HFF-Myc (cell line): ENCODE data around the gene LYSMD2.

Experiments used
- DNase-seq: peaks from one replicate; pipeline ENCODE4 v3.0.0-alpha.2; 2011; ENCODE audit warnings: low read depth; ENCODE audit errors: extremely low read depth
- H3K4me3 ChIP-seq: replicated peaks from 2 replicates; pipeline ENCODE4 v1.5.1; 2011; ENCODE audit warnings: low read depth, mild to moderate bottlenecking, control low read depth, low read length
- TF ChIP-seq, protein P1 (sequence below): IDR thresholded peaks from 2 replicates; pipeline ENCODE4 v1.5.1; 2012; ENCODE audit warnings: mild to moderate bottlenecking, low read depth, low read length, control low read depth; ENCODE audit errors: missing control alignments

LYSMD2 gene

GRCh38 chr15:51720201-51720995 lies 17.1 kb downstream of the LYSMD2 start:
- DNase-seq: no peak
- H3K4me3 ChIP-seq: no peak overlapping the region
- TF ChIP-seq, protein P1, sequence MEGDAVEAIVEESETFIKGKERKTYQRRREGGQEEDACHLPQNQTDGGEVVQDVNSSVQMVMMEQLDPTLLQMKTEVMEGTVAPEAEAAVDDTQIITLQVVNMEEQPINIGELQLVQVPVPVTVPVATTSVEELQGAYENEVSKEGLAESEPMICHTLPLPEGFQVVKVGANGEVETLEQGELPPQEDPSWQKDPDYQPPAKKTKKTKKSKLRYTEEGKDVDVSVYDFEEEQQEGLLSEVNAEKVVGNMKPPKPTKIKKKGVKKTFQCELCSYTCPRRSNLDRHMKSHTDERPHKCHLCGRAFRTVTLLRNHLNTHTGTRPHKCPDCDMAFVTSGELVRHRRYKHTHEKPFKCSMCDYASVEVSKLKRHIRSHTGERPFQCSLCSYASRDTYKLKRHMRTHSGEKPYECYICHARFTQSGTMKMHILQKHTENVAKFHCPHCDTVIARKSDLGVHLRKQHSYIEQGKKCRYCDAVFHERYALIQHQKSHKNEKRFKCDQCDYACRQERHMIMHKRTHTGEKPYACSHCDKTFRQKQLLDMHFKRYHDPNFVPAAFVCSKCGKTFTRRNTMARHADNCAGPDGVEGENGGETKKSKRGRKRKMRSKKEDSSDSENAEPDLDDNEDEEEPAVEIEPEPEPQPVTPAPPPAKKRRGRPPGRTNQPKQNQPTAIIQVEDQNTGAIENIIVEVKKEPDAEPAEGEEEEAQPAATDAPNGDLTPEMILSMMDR: no peak

GRCh38 chr15:51718746-51719145 lies 18.7 kb downstream of the LYSMD2 start:
- TF ChIP-seq, protein P1: no peak
- no peak overlapping the region for H3K4me3 ChIP-seq
- DNase-seq: no peak

DNA sequence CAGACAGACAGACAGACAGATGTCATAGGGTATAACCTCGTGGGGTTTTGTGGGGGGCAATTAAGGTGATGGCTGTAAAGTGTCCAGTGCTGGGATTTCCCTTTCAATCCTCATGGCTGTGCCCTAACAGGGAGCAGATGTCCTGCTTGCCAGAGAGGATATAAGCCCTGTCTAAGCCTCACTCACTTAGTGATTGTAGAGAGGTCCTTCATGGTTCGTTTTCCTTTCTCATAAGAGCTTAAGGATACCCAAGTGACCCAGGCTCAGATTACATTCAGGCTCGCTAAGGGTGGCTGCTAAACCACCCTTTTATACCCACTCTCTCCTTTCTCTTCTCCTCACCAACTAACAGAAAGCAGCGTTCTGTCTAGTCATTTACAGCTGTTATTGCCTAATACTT lies 19.2 kb downstream of the LYSMD2 start:
- DNase-seq: no peak
- TF ChIP-seq, protein P1: no peak
- H3K4me3 ChIP-seq: no peak overlapping the region

DNA sequence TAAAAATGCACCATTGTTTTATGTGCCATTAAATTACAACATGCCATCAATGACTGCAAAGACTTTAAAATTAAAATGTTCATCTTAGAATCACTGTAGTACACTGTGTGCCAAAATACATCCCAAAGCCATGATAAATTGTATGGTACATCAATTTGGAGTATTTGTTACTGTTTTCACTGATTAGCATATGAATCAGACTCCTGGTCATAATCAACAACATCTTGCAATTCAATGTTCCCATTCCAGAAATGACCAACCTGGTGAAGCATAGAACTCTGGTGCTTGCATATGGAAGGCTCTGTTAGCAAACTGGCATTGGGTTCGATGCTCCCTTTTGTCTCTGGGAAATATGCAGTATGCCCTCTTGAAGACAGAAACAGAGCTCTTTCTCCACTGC lies 22.5 kb downstream of the LYSMD2 start:
- no peak for DNase-seq
- H3K4me3 ChIP-seq: no peak overlapping the region
- TF ChIP-seq, protein P1: no peak

- no peak overlapping the region for H3K4me3 ChIP-seq
- TF ChIP-seq, protein P1: no peak
- DNase-seq: no peak
These were observed 23.3 kb downstream of the LYSMD2 start for GRCh38 chr15:51714162-51714561.

DNA sequence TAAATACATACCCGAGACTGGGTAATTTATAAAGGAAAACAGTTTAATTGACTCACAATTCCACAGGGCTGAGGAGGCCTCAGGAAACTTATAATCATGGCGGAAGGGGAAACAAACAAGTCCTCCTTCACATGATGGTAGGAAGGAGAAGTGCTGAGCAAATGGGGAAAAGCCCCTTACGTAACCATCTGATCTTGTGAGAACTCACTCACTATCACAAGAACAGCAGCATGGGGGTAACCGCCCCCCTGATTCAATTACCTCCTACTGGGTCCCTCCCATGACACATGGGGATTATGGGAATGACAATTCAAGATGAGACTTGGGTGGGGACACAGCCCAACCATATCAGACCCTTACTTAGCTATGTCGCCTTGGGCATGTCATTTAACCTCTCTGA lies 28.4 kb downstream of the LYSMD2 start:
- TF ChIP-seq, protein P1: no peak
- DNase-seq: no peak
- H3K4me3 ChIP-seq: no peak overlapping the region

DNA sequence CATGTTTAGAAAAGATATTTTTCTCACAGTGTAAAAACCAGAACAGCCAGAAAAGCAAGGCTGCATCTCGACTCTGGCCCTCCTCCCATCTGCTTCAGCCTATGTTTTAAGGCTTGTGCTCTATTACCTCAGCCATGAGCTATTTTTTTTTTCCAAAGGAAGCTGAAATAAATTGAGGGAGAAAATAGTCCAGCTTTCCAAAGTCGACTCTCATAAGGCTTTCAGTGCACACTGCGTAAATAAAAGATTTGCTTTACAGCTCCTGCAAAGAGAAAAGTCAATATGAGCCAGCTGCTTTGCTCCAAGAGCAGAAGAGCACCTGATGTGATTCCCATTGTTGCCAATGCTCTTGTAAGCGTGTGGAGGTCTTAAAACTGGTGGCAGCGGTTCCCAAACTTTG lies 29.4 kb downstream of the LYSMD2 start:
- no peak overlapping the region for H3K4me3 ChIP-seq
- no peak for DNase-seq

More for the DNA sequence above, 29.4 kb downstream of the LYSMD2 start:
- TF ChIP-seq, protein P1: no peak
